ENCODE results near the gene DDX56. TPM values are rescaled to one million over a fixed set of nuclear protein-coding genes. Genes with fewer than 3 reads are reported as not detected.
A peak's percentile ranks its signal among the peaks of the same experiment; 100 is the strongest.
"Not testable (repeated sequence)": the region's sequence is repeated elsewhere in the genome, so short reads cannot be mapped to it uniquely, and the experiment has no call there.

The DDX56 gene
- polyA plus RNA-seq, 1 donor from 2014 or later, result 52.0 TPM

- Mint-ChIP-seq H3K4me1 (peaks cover 13 to 31% (median 27%) of the 10 kb centered on the region in 3 donors), H3K27ac (peak overlapping the region; percentile 98 to 100 (median 99)), H3K36me3 (peaks cover 4% of the 10 kb centered on the region), H3K4me3 (peak overlapping the region; percentile 96 to 100 (median 99)), H3K9me3 (no peaks in the 10 kb centered on the region), H3K27me3 (peaks cover 3% of the 10 kb centered on the region)
Measured at GRCh38 chr7:44607141-44608068, 33.7 kb upstream of the DDX56 start.

GRCh38 chr7:44606341-44607140, 32.8 kb upstream of the DDX56 start, which contains the start of gene OGDH:
Gene OGDH (plus strand): TSS chr7:44606627. CDS start chr7:44624344, 17,717 bp downstream.
- Mint-ChIP-seq H3K27me3 (peaks cover 3% of the 10 kb centered on the region), H3K27ac (peak within 1 kb of the TSS; percentile 98 to 100 (median 99)), H3K9me3 (no peaks in the 10 kb centered on the region), H3K4me3 (peak within 1 kb of the TSS; percentile 96 to 100 (median 99)), H3K36me3 (peaks cover 4% of the 10 kb centered on the region), H3K4me1 (peaks cover 14 to 30% (median 26%) of the 10 kb centered on the region in 3 donors)

DNA sequence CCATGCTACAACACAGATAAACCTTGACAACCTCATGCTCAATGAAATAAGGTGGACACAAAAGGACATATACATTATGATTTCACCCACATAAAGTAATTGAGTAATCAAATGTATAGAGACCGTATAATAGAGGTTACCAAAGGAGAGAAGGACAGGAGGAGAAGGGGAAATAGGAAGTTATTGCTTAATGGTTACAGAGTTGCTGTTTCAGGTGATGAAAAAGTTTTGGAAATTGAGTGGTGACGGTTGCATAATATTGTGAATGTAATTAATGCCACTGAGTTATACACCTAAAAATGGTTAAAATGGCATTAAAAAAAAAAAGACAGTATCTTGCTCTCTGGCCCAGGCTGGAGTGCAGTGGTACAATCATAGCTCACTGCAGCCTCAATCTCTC, 31.2 kb upstream of the DDX56 start:
- H3K9me3 Mint-ChIP-seq, result no peaks in the 10 kb centered on the region
- peaks cover 19 to 31% (median 26%) of the 10 kb centered on the region in 3 donors for H3K4me1 Mint-ChIP-seq
- H3K4me3 Mint-ChIP-seq, result peak overlapping the region; percentile 6 to 99 (median 29)
- H3K27me3 Mint-ChIP-seq, result peaks cover 13% of the 10 kb centered on the region
- H3K27ac Mint-ChIP-seq, result peak overlapping the region in 1 of 3 donors; percentile 100
- H3K36me3 Mint-ChIP-seq, result peaks cover 7% of the 10 kb centered on the region

GRCh38 chr7:44603193-44603592, 29.5 kb upstream of the DDX56 start:
- H3K9me3 Mint-ChIP-seq, result no peaks in the 10 kb centered on the region
- H3K4me3 Mint-ChIP-seq, result peak overlapping the region in 1 of 4 donors; percentile 54
- H3K4me1 Mint-ChIP-seq, result peaks cover 14 to 22% (median 18%) of the 10 kb centered on the region in 3 donors
- H3K27me3 Mint-ChIP-seq, result peaks cover 13% of the 10 kb centered on the region
- peak overlapping the region in 1 of 3 donors; percentile 100 for H3K27ac Mint-ChIP-seq
- peaks cover 5% of the 10 kb centered on the region for H3K36me3 Mint-ChIP-seq

GRCh38 chr7:44602576-44602910, 28.8 kb upstream of the DDX56 start:
- peak overlapping the region in 2 of 3 donors; percentile 6 to 68 for H3K27ac Mint-ChIP-seq
- peaks cover 14 to 22% (median 18%) of the 10 kb centered on the region in 3 donors for H3K4me1 Mint-ChIP-seq
- peaks cover 13% of the 10 kb centered on the region for H3K27me3 Mint-ChIP-seq
- H3K36me3 Mint-ChIP-seq, result peaks cover 3% of the 10 kb centered on the region
- H3K4me3 Mint-ChIP-seq, result peak overlapping the region in 1 of 4 donors; percentile 53
- H3K9me3 Mint-ChIP-seq, result no peaks in the 10 kb centered on the region

GRCh38 chr7:44599222-44599621, 25.5 kb upstream of the DDX56 start:
- Mint-ChIP-seq H3K36me3 (peaks cover 3% of the 10 kb centered on the region), H3K27ac (peak overlapping the region in 1 of 3 donors; percentile 8), H3K27me3 (peaks cover 13% of the 10 kb centered on the region)

GRCh38 chr7:44597181-44597580, 23.5 kb upstream of the DDX56 start:
- H3K27me3 Mint-ChIP-seq, result peaks cover 13% of the 10 kb centered on the region
- H3K27ac Mint-ChIP-seq, H3K4me1 Mint-ChIP-seq, H3K4me3 Mint-ChIP-seq, H3K36me3 Mint-ChIP-seq, H3K9me3 Mint-ChIP-seq: not testable (repeated sequence)

More at GRCh38 chr7:44599222-44599621, 25.5 kb upstream of the DDX56 start:
- H3K4me3 Mint-ChIP-seq, result no peak overlapping the region
- H3K9me3 Mint-ChIP-seq, result no peaks in the 10 kb centered on the region
- peaks cover 5 to 10% (median 8%) of the 10 kb centered on the region in 3 donors for H3K4me1 Mint-ChIP-seq

GRCh38 chr7:44595934-44596635, 22.4 kb upstream of the DDX56 start:
- Mint-ChIP-seq H3K9me3 (no peaks in the 10 kb centered on the region), H3K36me3 (peaks cover 3% of the 10 kb centered on the region), H3K4me1 (peaks cover 0 to under 1% (median 0%) of the 10 kb centered on the region in 3 donors), H3K27me3 (peaks cover 9% of the 10 kb centered on the region), H3K27ac (no peak overlapping the region), H3K4me3 (no peak overlapping the region)

GRCh38 chr7:44590910-44591309, 17.2 kb upstream of the DDX56 start:
- Mint-ChIP-seq H3K4me1 (peaks cover 0 to 6% (median 6%) of the 10 kb centered on the region in 3 donors), H3K4me3 (no peak overlapping the region), H3K9me3 (no peaks in the 10 kb centered on the region), H3K36me3 (no peaks in the 10 kb centered on the region), H3K27me3 (peaks cover 3% of the 10 kb centered on the region), H3K27ac (no peak overlapping the region)

DNA sequence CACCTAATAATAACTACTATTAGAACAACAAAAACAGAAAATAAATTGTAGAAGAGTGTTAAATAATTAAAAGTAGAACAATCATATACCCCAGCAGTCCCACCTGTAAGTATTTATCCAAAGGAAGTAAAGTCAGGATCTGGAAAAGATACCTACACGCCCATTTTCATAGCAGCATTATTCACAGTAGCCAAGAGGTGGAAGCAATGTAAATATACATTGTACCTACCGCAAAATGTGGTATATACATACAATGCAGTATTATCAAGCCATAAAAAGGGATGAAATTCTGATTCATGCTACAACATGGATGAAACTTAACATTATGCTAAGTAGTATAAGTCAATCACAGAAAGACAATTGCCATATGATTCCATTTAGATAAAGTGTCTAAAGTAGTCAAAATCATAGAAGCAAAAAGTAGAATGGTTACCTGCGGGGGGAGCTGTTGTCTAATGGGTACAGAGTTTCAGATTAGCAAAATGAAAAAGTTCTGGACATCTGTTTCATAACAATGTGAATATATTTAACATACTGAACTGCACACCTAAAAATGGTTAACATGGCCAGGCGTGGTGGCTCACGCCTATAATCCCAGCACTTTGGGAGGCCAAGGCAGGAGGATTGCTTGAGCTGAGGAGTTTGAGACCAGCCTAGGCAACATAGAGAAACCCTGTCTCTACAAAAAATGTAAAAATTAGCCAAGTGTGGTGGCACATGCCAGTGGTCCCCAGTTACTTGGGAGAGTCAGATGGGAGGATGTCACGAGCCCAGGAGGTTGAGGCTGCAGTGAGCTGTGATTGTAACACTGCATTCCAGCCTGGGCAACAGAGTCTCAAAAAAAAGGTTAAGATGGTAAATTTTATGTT, 14.4 kb upstream of the DDX56 start:
- H3K36me3 Mint-ChIP-seq, result no peaks in the 10 kb centered on the region
- H3K27ac Mint-ChIP-seq, result peak overlapping the region in 2 of 3 donors; percentile 2 to 14
- H3K4me1 Mint-ChIP-seq, result peaks cover 0 to 6% (median 6%) of the 10 kb centered on the region in 3 donors
- peak overlapping the region in 1 of 4 donors; percentile 6 for H3K4me3 Mint-ChIP-seq
- no peaks in the 10 kb centered on the region for H3K9me3 Mint-ChIP-seq
- H3K27me3 Mint-ChIP-seq, result peaks cover under 1% of the 10 kb centered on the region

DNA sequence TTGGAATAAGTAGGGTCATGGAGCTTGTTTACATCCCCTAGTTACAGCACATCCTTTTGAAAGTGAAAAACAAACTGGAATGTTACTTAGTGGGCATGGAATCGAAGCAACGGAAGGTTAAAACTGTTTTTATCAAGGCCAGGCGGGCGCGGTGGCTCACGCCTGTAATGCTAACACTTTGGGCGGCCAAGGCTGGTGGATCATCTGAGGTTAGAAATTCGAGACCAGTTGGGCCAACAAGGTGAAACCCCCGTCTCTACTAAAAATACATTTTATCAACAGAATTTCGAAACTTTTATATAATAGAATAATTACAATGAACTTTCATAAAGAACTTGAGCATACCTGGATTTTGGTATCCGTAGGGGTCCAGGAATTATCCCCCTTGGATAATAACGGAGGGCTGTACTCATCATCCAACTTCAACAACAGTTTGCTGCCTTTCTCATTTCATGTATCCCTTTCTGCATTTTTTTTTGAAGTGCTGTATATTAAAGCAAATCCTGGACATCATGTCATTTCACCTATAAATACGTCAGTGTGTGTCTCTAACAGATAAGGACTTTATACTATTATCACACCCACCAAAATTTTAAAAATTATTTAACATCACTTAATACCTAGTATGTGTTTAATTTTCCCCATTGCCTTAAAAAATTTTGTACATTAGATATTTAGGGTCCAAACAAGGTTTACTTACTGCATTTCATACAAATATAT, 9.6 kb upstream of the DDX56 start:
- H3K36me3 Mint-ChIP-seq, result peaks cover 2% of the 10 kb centered on the region
- H3K27ac Mint-ChIP-seq, result peak overlapping the region; percentile 94 to 97 (median 95)
- H3K4me1 Mint-ChIP-seq, result peaks cover 11 to 30% (median 17%) of the 10 kb centered on the region in 3 donors
- H3K4me3 Mint-ChIP-seq, result peak overlapping the region; percentile 90 to 98 (median 94)
- no peaks in the 10 kb centered on the region for H3K27me3 Mint-ChIP-seq
- no peaks in the 10 kb centered on the region for H3K9me3 Mint-ChIP-seq

- Mint-ChIP-seq H3K9me3 (no peaks in the 10 kb centered on the region), H3K27ac (peak within 1 kb of the TSS; percentile 94 to 97 (median 95)), H3K36me3 (peaks cover 2% of the 10 kb centered on the region), H3K4me1 (peaks cover 11 to 24% (median 12%) of the 10 kb centered on the region in 3 donors), H3K4me3 (peak within 1 kb of the TSS; percentile 90 to 98 (median 94)), H3K27me3 (no peaks in the 10 kb centered on the region)
Measured at GRCh38 chr7:44581879-44582603, 8.3 kb upstream of the DDX56 start, which contains the start of gene TMED4. Gene TMED4 (minus strand): TSS chr7:44582231. CDS start chr7:44582206, 25 bp downstream.
